ENCODE results near the gene TAF1A.

- TF ChIP-seq CTCF (IDR thresholded peaks at IDR 0.05) (no peak), POLR2A (IDR thresholded peaks at IDR 0.05) (no peak)
Measured at GRCh38 chr1:222583079-222583478, 6.7 kb downstream of the TAF1A start.
